HCT116 (cell line): ENCODE results near the gene NOSIP. TPM values are rescaled to one million over a fixed set of nuclear protein-coding genes. Genes with fewer than 3 reads are reported as not detected.

Experiments used
- ATAC-seq: fragments of 200-7000 bp; cut with Tn5 transposase; 2 replicates; pipeline ENCODE4 v1.9.1; 2020; ENCODE audit warnings: mild to moderate bottlenecking, moderate library complexity
- BruUV-seq: library from RNA; stranded (reverse); fragments of 400-500 nt; replicated peaks from 2 replicates; lab custom pipeline; 2021; lab: Mats Ljungman, UMichigan
- CTCF ChIA-PET: fragments of 300-600 bp; sonication (Branson Sonifier 250); formaldehyde crosslinking; loops from one replicate; lab custom pipeline; 2021; ENCODE audit warnings: antibody characterized with exemption; lab: Charles Lee
- POLR2A ChIA-PET: fragments of 300-600, 350-600 bp; sonication (Branson Sonifier 250); formaldehyde crosslinking; loops from one replicate; lab custom pipeline; 2021; ENCODE audit warnings: antibody characterized with exemption; lab: Charles Lee
- RAD21 ChIA-PET, 2 experiments: fragments of 300-600 bp; sonication (Branson Sonifier 250); formaldehyde crosslinking; loops; one replicate each; lab custom pipeline; 2023; ENCODE audit warnings: low total read pairs in 2 of 2; ENCODE audit not compliant: uncharacterized antibody in 2 of 2, unreplicated experiment in 2 of 2, low non-redundant PET in 1 of 2; lab: Charles Lee
- DNase-seq: peaks from one replicate; pipeline ENCODE4 v3.0.0-alpha.2; 2010; ENCODE audit warnings: low read depth, low spot score
- H2AFZ ChIP-seq: fragments of 200-600 bp; shearing (Covaris generic), sonication (generic); 2 replicates; pipeline ENCODE4 v1.6.1; 2017; ENCODE audit warnings: low read depth, mixed run types, mixed read lengths, antibody characterized with exemption, low read length; ENCODE audit not compliant: poor library complexity, severe bottlenecking
- H3K27ac ChIP-seq: 2 replicates; pipeline ENCODE4 v1.5.1; 2012; ENCODE audit warnings: low read depth, low read length
- H3K27me3 ChIP-seq: fragments of 200-600 bp; sonication (generic); 2 replicates; pipeline ENCODE4 v1.6.1; 2016; ENCODE audit warnings: mixed run types, low read length, mixed read lengths; ENCODE audit not compliant: insufficient read depth
- H3K36me3 ChIP-seq, 2 experiments: fragments of 200-500 bp in 1 of 2; fragments of 200-600 bp in 1 of 2; sonication (Bioruptor generic) in 1 of 2; sonication (generic) in 1 of 2; 2 replicates each; pipeline versions ENCODE4 v1.5.1 to v1.6.1; 2014 to 2016; ENCODE audit warnings: low read length in 2 of 2, inconsistent platforms in 1 of 2, mixed read lengths in 1 of 2, mixed run types in 1 of 2; ENCODE audit not compliant: insufficient read depth in 2 of 2, control insufficient read depth in 1 of 2
- H3K4me1 ChIP-seq, 2 experiments: fragments of 200-600 bp in 1 of 2; sonication (generic) in 1 of 2; 2 replicates each; pipeline versions ENCODE4 v1.5.1 to v1.6.1; 2012 to 2017; ENCODE audit warnings: low read length in 2 of 2, inconsistent platforms in 1 of 2, mild to moderate bottlenecking in 1 of 2, mixed read lengths in 1 of 2, mixed run types in 1 of 2, moderate library complexity in 1 of 2; ENCODE audit not compliant: insufficient read depth in 2 of 2, control insufficient read depth in 1 of 2
- H3K4me2 ChIP-seq: fragments of 200-600 bp; sonication (generic); 2 replicates; pipeline ENCODE4 v1.6.1; 2017; ENCODE audit warnings: mixed run types, low read length, mixed read lengths
- H3K4me3 ChIP-seq, 2 experiments: fragments of 200-600 bp in 1 of 2; sonication (generic) in 1 of 2; replicated peaks in 1 of 2; 2 replicates each; pipeline ENCODE4 v1.5.1; 2011 to 2016; ENCODE audit warnings: low read length in 2 of 2, control low read depth in 1 of 2, low read depth in 1 of 2, mild to moderate bottlenecking in 1 of 2, mixed read lengths in 1 of 2, mixed run types in 1 of 2
- H3K79me2 ChIP-seq: fragments of 200-600 bp; sonication (generic); 2 replicates; pipeline ENCODE4 v1.6.1; 2017; ENCODE audit warnings: mild to moderate bottlenecking, mixed run types, low read length, moderate library complexity, mixed read lengths; ENCODE audit not compliant: insufficient read depth
- H3K9ac ChIP-seq: fragments of 200-600 bp; sonication (generic); 2 replicates; pipeline ENCODE4 v1.6.1; 2016; ENCODE audit warnings: low read length, mixed read lengths
- H3K9me2 ChIP-seq: fragments of 200-600 bp; sonication (generic), shearing (Covaris generic); 2 replicates; pipeline ENCODE4 v1.6.1; 2017; ENCODE audit warnings: mixed run types, mild to moderate bottlenecking, moderate library complexity; ENCODE audit not compliant: insufficient read depth
- H3K9me3 ChIP-seq, 2 experiments: fragments of 200-500 bp in 1 of 2; fragments of 200-600 bp in 1 of 2; sonication (Bioruptor generic) in 1 of 2; sonication (generic) in 1 of 2; 2 replicates each; pipeline ENCODE4 v1.6.1; 2014 to 2017; ENCODE audit warnings: low read length in 2 of 2, mixed read lengths in 2 of 2, inconsistent platforms in 1 of 2, low read depth in 1 of 2, mild to moderate bottlenecking in 1 of 2, mixed run types in 1 of 2, moderate library complexity in 1 of 2; ENCODE audit not compliant: control insufficient read depth in 1 of 2, insufficient read depth in 1 of 2
- H4K20me1 ChIP-seq: fragments of 200-600 bp; sonication (generic), shearing (Covaris generic); 2 replicates; pipeline ENCODE4 v1.6.1; 2017; ENCODE audit warnings: mixed run types, mild to moderate bottlenecking, moderate library complexity; ENCODE audit not compliant: insufficient read depth
- CTCF ChIP-seq, 3 experiments: fragments of 200-600 bp in 1 of 3; sonication (generic) in 1 of 3; IDR thresholded peaks in 2 of 3; conservative IDR thresholded peaks in 1 of 3; 2 replicates each; pipeline ENCODE4 v1.5.1; 2012 to 2017; ENCODE audit warnings: low read depth in 2 of 3, low read length in 2 of 3, antibody characterized with exemption in 1 of 3, borderline replicate concordance in 1 of 3, control low read depth in 1 of 3, mild to moderate bottlenecking in 1 of 3, mixed read lengths in 1 of 3, mixed run types in 1 of 3, moderate library complexity in 1 of 3; ENCODE audit not compliant: insufficient read depth in 1 of 3
- ELF1 ChIP-seq: IDR thresholded peaks from 2 replicates; pipeline ENCODE4 v1.6.1; 2012; ENCODE audit warnings: low read depth, borderline replicate concordance
- RAD21 ChIP-seq: IDR thresholded peaks from 2 replicates; pipeline ENCODE4 v1.6.1; 2012; ENCODE audit warnings: low read depth, mild to moderate bottlenecking
- intact Hi-C: fragments of 100-400 bp; cut with micrococcal nuclease; formaldehyde crosslinking; loops from 2 replicates; pipeline ENCODE4 v1.10.0; 2022
- total RNA-seq: library from RNA; stranded (reverse); gene quantifications from one replicate; pipeline ENCODE4 v1.2.1, GENCODE V29; 2021; ENCODE audit not compliant: unreplicated experiment

Gene NOSIP
- total RNA-seq, 1 experiment from 2014 or later = 133 TPM

DNA sequence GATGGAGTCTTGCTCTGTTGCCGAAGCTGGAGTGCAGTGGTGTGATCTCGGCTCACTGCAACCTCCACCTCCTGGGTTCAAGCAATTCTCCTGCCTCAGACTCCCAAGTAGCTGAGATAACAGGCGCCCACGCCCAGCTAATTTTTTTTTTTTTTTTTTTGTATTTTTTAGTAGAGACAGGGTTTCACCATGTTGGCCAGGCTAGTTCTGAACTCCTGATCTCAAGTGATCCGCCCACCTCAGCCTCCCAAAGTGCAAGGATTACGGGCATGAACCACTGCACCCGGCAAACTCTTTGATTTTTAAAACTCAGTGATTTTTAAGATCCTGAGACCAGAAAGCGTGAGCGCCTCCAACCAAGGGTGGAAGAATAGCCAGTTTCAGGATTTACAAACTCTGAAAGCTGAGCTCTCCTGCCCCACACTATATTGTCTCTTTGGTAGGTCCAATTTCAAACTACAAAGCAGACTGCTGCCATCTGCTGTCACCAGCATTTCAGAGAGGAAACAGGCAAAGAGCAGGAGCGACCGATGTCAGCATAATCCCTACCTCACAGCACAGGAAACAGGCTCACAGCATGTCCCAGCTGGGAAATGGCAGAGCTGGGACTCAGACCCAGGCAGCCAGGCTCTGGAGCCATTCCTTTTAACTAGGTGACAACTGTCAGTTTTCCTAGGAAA is 9.2 kb downstream of the NOSIP start:
- H3K27ac ChIP-seq = peak overlapping the region; percentile 47
- BruUV-seq = no TSS peak
- H4K20me1 ChIP-seq = no peaks in the 10 kb centered on the region
- DNase-seq = no peak
- peaks cover 91% of the 10 kb centered on the region for H3K79me2 ChIP-seq
- H2AFZ ChIP-seq = no peak overlapping the region
- CTCF ChIA-PET = interaction anchor here (0.9 to 2.2 kb wide), 17 partner anchors 9 to 346 kb away, joined by 3 to 29 read pairs (median 5); partner anchors contain the start of genes ALDH16A1, FLT3LG, NOSIP and PRMT1
- peak; percentile 37 for ATAC-seq
- no peaks in the 10 kb centered on the region for H3K9me3 ChIP-seq
- RAD21 ChIA-PET = interaction anchor here in 1 of 2 experiments (0.7 kb wide), 1 partner anchor 79 kb away, joined by 3 read pairs; no protein-coding TSS in a partner anchor
- peak overlapping the region; percentile 51 for H3K4me2 ChIP-seq
- intact Hi-C loops = loop anchor here (1.0 to 5.0 kb wide), 2 partner anchors 68 to 106 kb away; partner anchors contain the start of gene PRMT1
- no peaks in the 10 kb centered on the region for H3K9me2 ChIP-seq
- H3K36me3 ChIP-seq = peaks cover 12 to 13% of the 10 kb centered on the region in 2 experiments
- H3K4me3 ChIP-seq = no peak overlapping the region
- POLR2A ChIA-PET = interaction anchor here (0.7 to 2.1 kb wide), 6 partner anchors 8 to 105 kb away, joined by 3 to 7 read pairs (median 4); partner anchors contain the start of genes NOSIP and PRRG2
- no peaks in the 10 kb centered on the region for H3K27me3 ChIP-seq
- H3K4me1 ChIP-seq = peaks cover 49 to 68% of the 10 kb centered on the region in 2 experiments
- peak overlapping the region; percentile 29 for H3K9ac ChIP-seq
- TF ChIP-seq CTCF (IDR thresholded peaks at IDR 0.05 in 2 of 3, conservative IDR thresholded peaks at IDR 0.05 in 1 of 3; ENCODE audit: borderline replicate concordance in 1 of 3, insufficient read depth in 1 of 3, low read depth in 2 of 3, low read length in 2 of 3) = peak; percentile 1 to 31 (median 23); a peak in 1 of 6 replicates
- TF ChIP-seq ELF1 = no peak
- peak; percentile 15; the same call in 1 of the 2 replicates for TF ChIP-seq RAD21
- TF ChIP-seq, all 23 proteins: peak for 2
